Measurements from ENCODE around the gene THUMPD2. TPM values are rescaled to one million over a fixed set of nuclear protein-coding genes. Genes with fewer than 3 reads are reported as not detected.
A peak's percentile ranks its signal among the peaks of the same experiment; 100 is the strongest.
"Not testable (repeated sequence)": the region's sequence is repeated elsewhere in the genome, so short reads cannot be mapped to it uniquely, and the experiment has no call there.

Gene THUMPD2
- total and polyA plus RNA-seq, 9 donors = 10.5 to 22.0 (median 16.3) TPM

GRCh38 chr2:39730276-39730675 is 48.8 kb downstream of the THUMPD2 start:
- 69 to 93% (median 74%) methylated on average over 5 of the region's 5 CpGs for WGBS, 3 donors
- TF ChIP-seq POLR2A (IDR thresholded peaks at IDR 0.05) (no peak), CTCF (IDR thresholded peaks at IDR 0.05) (no peak), EP300 (IDR thresholded peaks at IDR 0.05) (no peak)
- intact Hi-C loops (cut with DNase I) = no loop called here
- Histone ChIP-seq H3K4me3 (no peak overlapping the region), H3K9me3 (no peaks in the 10 kb centered on the region), H3K4me1 (ENCODE audit: insufficient read depth) (peaks cover 7% of the 10 kb centered on the region), H3K27me3 (no peaks in the 10 kb centered on the region), H3K27ac (no peak overlapping the region), H3K36me3 (no peaks in the 10 kb centered on the region)
- no peak for DNase-seq

- H3K4me1 ChIP-seq (ENCODE audit: insufficient read depth) = peaks cover 6% of the 10 kb centered on the region
- peak in 3 of 5 donors; percentile 22 to 51 (median 33) for DNase-seq
- no peak overlapping the region for H3K27ac ChIP-seq
- no peaks in the 10 kb centered on the region for H3K27me3 ChIP-seq
- no peak overlapping the region for H3K4me3 ChIP-seq
- 46 to 55% (median 51%) methylated on average over 5 of the region's 5 CpGs for WGBS, 3 donors
- no peaks in the 10 kb centered on the region for H3K36me3 ChIP-seq
- no peaks in the 10 kb centered on the region for H3K9me3 ChIP-seq
- TF ChIP-seq POLR2A (IDR thresholded peaks at IDR 0.05) (no peak), CTCF (IDR thresholded peaks at IDR 0.05) (peak in 1 of 3 donors; percentile 16), EP300 (IDR thresholded peaks at IDR 0.05) (no peak)
- intact Hi-C loops (cut with DNase I) = no loop called here
Measured at GRCh38 chr2:39728941-39729351, 50.1 kb downstream of the THUMPD2 start.

GRCh38 chr2:39728085-39728484 is 51.0 kb downstream of the THUMPD2 start:
- H3K27me3 ChIP-seq; H3K27ac ChIP-seq; intact Hi-C loops (cut with DNase I); H3K36me3 ChIP-seq; H3K4me3 ChIP-seq; H3K9me3 ChIP-seq; DNase-seq; H3K4me1 ChIP-seq (ENCODE audit: insufficient read depth): not testable (repeated sequence)
- 81 to 91% (median 86%) methylated on average over 4 of the region's 4 CpGs for WGBS, 3 donors

GRCh38 chr2:39725401-39725800 is 53.7 kb downstream of the THUMPD2 start:
- no peak overlapping the region for H3K27ac ChIP-seq

GRCh38 chr2:39724828-39725144 is 54.3 kb downstream of the THUMPD2 start:
- Histone ChIP-seq H3K36me3 (no peaks in the 10 kb centered on the region), H3K27ac (no peak overlapping the region), H3K27me3 (no peaks in the 10 kb centered on the region), H3K4me1 (ENCODE audit: insufficient read depth) (peaks cover 2% of the 10 kb centered on the region), H3K9me3 (no peaks in the 10 kb centered on the region), H3K4me3 (no peak overlapping the region)
- TF ChIP-seq EP300 (IDR thresholded peaks at IDR 0.05) = no peak
- no peak for TF ChIP-seq POLR2A (IDR thresholded peaks at IDR 0.05)
- no peak for TF ChIP-seq CTCF (IDR thresholded peaks at IDR 0.05)
- 74 to 85% (median 80%) methylated on average over 4 of the region's 4 CpGs for WGBS, 3 donors
- no peak for DNase-seq
- intact Hi-C loops (cut with DNase I) = no loop called here

More at GRCh38 chr2:39725401-39725800, 53.7 kb downstream of the THUMPD2 start:
- Histone ChIP-seq H3K36me3 (no peaks in the 10 kb centered on the region), H3K4me1 (ENCODE audit: insufficient read depth) (peaks cover 2% of the 10 kb centered on the region), H3K9me3 (no peaks in the 10 kb centered on the region), H3K4me3 (no peak overlapping the region), H3K27me3 (no peaks in the 10 kb centered on the region)
- intact Hi-C loops (cut with DNase I) = no loop called here
- TF ChIP-seq CTCF (IDR thresholded peaks at IDR 0.05) (no peak), POLR2A (IDR thresholded peaks at IDR 0.05) (no peak), EP300 (IDR thresholded peaks at IDR 0.05) (no peak)
- DNase-seq = no peak
- 82 to 90% (median 83%) methylated on average over 5 of the region's 5 CpGs for WGBS, 3 donors

Measured in ovary (tissue), 9 donors.